Fibroblast of upper back skin (primary cell): ENCODE data around the gene OTOA.
"Not testable (repeated sequence)": the region's sequence is repeated elsewhere in the genome, so short reads cannot be mapped to it uniquely, and the experiment has no call there.

Experiments
- DNase-seq: peaks from one replicate; pipeline ENCODE4 v3.0.0-alpha.2; 2013

OTOA gene

GRCh38 chr16:21683184-21683583 is 19.4 kb downstream of the OTOA start:
- DNase-seq: no peak

- no peak for DNase-seq
Observed at GRCh38 chr16:21684199-21684598, 20.4 kb downstream of the OTOA start.

GRCh38 chr16:21685034-21685455 is 21.3 kb downstream of the OTOA start:
- DNase-seq: no peak

- DNase-seq: no peak
Observed at GRCh38 chr16:21689107-21689506, 25.3 kb downstream of the OTOA start.

- DNase-seq: not testable (repeated sequence)
Observed at GRCh38 chr16:21690967-21691366, 27.2 kb downstream of the OTOA start.

GRCh38 chr16:21694609-21695008 is 30.8 kb downstream of the OTOA start:
- peak; percentile 35 for DNase-seq

- DNase-seq: no peak
Observed at GRCh38 chr16:21697032-21697431, 33.3 kb downstream of the OTOA start.

GRCh38 chr16:21698169-21699032 is 34.6 kb downstream of the OTOA start:
- no peak for DNase-seq

GRCh38 chr16:21701271-21701670 is 37.5 kb downstream of the OTOA start:
- no peak for DNase-seq

GRCh38 chr16:21702276-21702675 is 38.5 kb downstream of the OTOA start:
- DNase-seq: no peak

GRCh38 chr16:21703156-21703555 is 39.4 kb downstream of the OTOA start:
- DNase-seq: no peak

- no peak for DNase-seq
Observed at GRCh38 chr16:21703589-21704174, 39.9 kb downstream of the OTOA start.

- DNase-seq: no peak
Observed at GRCh38 chr16:21704266-21704665, 40.5 kb downstream of the OTOA start.

GRCh38 chr16:21704733-21705132 is 41.0 kb downstream of the OTOA start:
- no peak for DNase-seq

- peak; percentile 59 for DNase-seq
Observed at GRCh38 chr16:21708533-21709115, 44.9 kb downstream of the OTOA start.

- no peak for DNase-seq
Observed at GRCh38 chr16:21710938-21711337, 47.2 kb downstream of the OTOA start.

- no peak for DNase-seq
Observed at GRCh38 chr16:21713549-21714368, 50.0 kb downstream of the OTOA start.

GRCh38 chr16:21714369-21714618 is 50.5 kb downstream of the OTOA start:
- not testable (repeated sequence) for DNase-seq

- no peak for DNase-seq
Observed at GRCh38 chr16:21717608-21718007, 53.8 kb downstream of the OTOA start.

GRCh38 chr16:21719283-21719682 is 55.5 kb downstream of the OTOA start:
- DNase-seq: no peak

GRCh38 chr16:21720533-21720932 is 56.8 kb downstream of the OTOA start:
- no peak for DNase-seq

- DNase-seq: no peak
Observed at GRCh38 chr16:21722771-21723455, 59.1 kb downstream of the OTOA start.

- no peak for DNase-seq
Observed at GRCh38 chr16:21723532-21723931, 59.8 kb downstream of the OTOA start.
